ENCODE data around the gene SLC22A12.

- no peak for TF ChIP-seq POLR2A (IDR thresholded peaks at IDR 0.05; ENCODE audit: low read length)
- TF ChIP-seq GATA1 (IDR thresholded peaks at IDR 0.05; ENCODE audit: low read depth, low read length): no peak
Measured at GRCh38 chr11:64638018-64638665, 47.1 kb downstream of the SLC22A12 start.

All from erythroblast (primary cell).